SJCRH30 (cell line): ENCODE measurements around the gene TRRAP. TPM values are rescaled to one million over a fixed set of nuclear protein-coding genes. Genes with fewer than 3 reads are reported as not detected.

Source experiments
- DNase-seq, 2 experiments: peaks; one replicate each; pipeline ENCODE4 v3.0.0-alpha.2; 2015 to 2020
- H3K27ac ChIP-seq: fragments of 250-450 bp; sonication (Bioruptor Pico); 2 replicates; pipeline ENCODE4 v1.5.1; 2020; ENCODE audit warnings: mild to moderate bottlenecking, moderate library complexity
- H3K27me3 ChIP-seq: fragments of 250-450 bp; sonication (Bioruptor Pico); 2 replicates; pipeline ENCODE4 v1.5.1; 2020; ENCODE audit warnings: mild to moderate bottlenecking, moderate library complexity
- H3K36me3 ChIP-seq: fragments of 250-450 bp; sonication (Bioruptor Pico); 2 replicates; pipeline ENCODE4 v1.5.1; 2020; ENCODE audit warnings: mild to moderate bottlenecking, moderate library complexity
- H3K4me1 ChIP-seq: fragments of 250-450 bp; sonication (Bioruptor Pico); 2 replicates; pipeline ENCODE4 v1.5.1; 2020; ENCODE audit warnings: mild to moderate bottlenecking, moderate library complexity
- H3K4me3 ChIP-seq: fragments of 250-450 bp; sonication (Bioruptor Pico); 2 replicates; pipeline ENCODE4 v1.5.1; 2020; ENCODE audit warnings: mild to moderate bottlenecking, moderate library complexity
- H3K9me3 ChIP-seq: fragments of 250-450 bp; sonication (Bioruptor Pico); replicated peaks from 2 replicates; pipeline ENCODE4 v1.5.1; 2020; ENCODE audit warnings: mild to moderate bottlenecking, moderate library complexity
- total RNA-seq: library from RNA; depleted of rRNA; stranded (reverse); fragments of >200 nt; shearing (Covaris generic); gene quantifications from 2 replicates; pipeline ENCODE4 v1.2.3, GENCODE V29; 2014

The TRRAP gene
- total RNA-seq, 1 experiment from 2014 or later, result 28.7 TPM

DNA sequence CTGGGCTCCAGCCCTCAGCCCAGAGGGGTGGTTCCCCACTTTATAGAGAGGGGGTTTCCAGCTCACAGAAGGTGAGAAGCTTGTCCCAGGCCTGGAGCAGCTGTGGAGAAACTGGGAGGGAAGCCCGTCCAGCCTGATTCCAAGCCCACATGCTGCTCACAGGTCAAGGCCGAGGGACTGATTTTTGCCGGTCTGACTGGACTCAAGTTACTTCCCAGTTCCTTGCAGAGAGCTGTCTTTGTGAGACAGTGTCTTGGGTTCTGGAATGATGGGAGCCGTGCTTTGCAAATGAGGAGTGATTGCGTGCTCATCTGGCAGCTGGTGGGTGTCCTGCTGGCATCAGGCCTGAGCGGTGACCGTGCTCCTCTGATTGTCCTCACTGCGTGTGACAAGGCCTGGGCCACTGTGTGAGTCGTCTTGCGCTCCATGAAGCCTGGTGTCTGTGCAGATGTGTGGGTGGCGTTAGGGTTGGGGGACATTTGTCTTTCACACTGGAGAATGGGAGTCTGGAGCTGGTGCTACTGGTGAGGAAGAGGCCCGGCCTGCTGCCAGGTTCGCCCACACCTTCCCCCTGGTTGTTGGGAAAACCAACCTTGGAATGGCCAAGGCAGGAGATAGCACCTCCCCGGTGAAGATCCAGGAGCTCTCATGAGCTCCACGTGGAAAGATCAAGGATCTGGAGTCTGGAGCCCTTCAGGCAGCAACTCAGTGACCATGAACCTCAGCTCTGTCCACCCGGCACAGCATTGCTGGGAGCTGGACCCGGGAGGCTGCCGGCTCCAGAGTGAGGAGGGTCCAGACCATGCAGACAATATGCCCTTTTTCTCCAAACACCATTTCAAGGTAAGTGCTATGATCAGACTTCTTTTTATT, 136.0 kb downstream of the TRRAP start:
- Histone ChIP-seq H3K36me3 (peaks cover 61% of the 10 kb centered on the region), H3K27ac (no peak overlapping the region), H3K4me3 (no peak overlapping the region), H3K4me1 (no peaks in the 10 kb centered on the region), H3K27me3 (no peaks in the 10 kb centered on the region), H3K9me3 (no peaks in the 10 kb centered on the region)
- no peak for DNase-seq

DNA sequence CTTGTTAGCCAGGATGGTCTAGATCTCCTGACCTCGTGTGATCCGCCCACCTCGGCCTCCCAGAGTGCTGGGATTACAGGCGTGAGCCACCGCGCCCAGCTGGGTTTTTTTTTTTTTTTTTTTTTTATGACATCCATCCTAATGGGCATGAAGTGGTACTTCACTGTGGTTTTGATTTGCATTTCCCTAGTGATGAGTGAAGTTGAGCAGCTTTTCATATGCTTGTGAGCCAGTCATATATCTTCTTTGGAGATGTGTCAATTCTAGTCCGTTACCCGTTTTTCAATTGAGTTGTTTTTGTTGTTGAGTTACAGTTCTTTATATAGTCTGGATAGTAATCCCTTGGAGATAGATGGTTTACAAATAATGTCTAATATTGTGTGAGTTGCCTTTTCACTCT, 137.9 kb downstream of the TRRAP start:
- Histone ChIP-seq H3K36me3 (peaks cover 55% of the 10 kb centered on the region), H3K27ac (no peak overlapping the region), H3K27me3 (no peaks in the 10 kb centered on the region), H3K4me3 (no peak overlapping the region), H3K9me3 (no peaks in the 10 kb centered on the region), H3K4me1 (no peaks in the 10 kb centered on the region)
- no peak for DNase-seq

DNA sequence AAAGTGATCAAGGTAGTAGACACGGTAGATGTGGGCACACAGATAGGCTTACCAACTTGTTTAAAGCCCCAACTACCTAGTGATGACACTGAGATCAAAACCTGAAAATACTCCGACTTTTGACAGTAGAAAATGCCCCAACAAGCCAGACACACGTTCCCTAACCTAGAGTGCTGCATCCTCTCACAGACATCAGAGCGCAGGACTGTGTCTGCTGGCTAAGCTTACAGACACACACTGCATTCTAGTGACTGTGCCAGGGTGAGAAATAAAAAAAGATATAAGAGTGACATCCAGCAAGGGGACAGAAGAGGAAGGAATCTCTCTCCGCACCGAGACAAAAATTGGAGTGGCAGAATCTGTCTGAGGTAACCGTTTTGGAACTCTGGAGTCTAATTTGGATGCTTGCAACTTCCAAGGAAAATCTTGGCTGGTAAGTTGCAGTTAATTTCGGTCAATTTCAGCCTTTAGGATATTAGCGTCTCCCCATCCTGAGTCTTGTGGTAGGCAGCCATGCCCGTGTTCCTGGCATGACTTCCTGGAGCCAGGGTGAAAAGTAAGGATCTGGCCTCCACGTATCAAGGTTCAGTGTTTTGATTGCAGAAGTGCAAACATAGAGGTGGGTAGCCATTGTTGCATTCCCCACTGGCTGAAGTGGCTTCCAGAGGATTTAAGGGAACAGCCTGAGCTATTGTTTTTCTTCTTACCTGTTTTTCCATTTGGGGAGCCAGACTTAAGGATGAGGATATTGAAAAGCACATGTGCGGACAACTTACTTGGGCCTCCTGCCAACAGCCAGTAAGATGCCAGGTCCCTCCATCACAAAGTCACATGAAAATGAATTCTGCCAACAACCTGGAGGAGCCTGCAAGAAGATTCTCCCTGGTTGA, 141.4 kb downstream of the TRRAP start:
- Histone ChIP-seq H3K27ac (no peak overlapping the region), H3K4me1 (no peaks in the 10 kb centered on the region), H3K9me3 (no peaks in the 10 kb centered on the region), H3K27me3 (no peaks in the 10 kb centered on the region), H3K36me3 (peaks cover 32% of the 10 kb centered on the region), H3K4me3 (no peak overlapping the region)
- no peak for DNase-seq

DNA sequence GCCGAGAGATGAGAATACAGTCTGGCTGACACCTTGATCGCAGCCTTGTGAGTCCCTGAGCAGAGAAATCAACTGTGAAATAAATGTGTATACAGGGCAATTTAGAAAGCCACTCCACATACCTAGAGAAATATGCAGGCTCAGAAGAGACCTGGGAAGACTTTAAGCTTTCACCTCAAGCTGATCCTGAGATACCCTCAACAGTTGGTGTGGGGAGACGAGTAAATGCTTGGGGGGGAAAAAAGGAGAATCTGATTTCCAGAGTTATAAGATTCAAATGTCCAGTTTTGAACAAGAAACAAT, 142.0 kb downstream of the TRRAP start:
- no peak overlapping the region for H3K27ac ChIP-seq
- H3K27me3 ChIP-seq, result no peaks in the 10 kb centered on the region
- H3K4me1 ChIP-seq, result no peaks in the 10 kb centered on the region
- no peak overlapping the region for H3K4me3 ChIP-seq
- no peak for DNase-seq
- H3K9me3 ChIP-seq, result no peaks in the 10 kb centered on the region
- H3K36me3 ChIP-seq, result peaks cover 27% of the 10 kb centered on the region

DNA sequence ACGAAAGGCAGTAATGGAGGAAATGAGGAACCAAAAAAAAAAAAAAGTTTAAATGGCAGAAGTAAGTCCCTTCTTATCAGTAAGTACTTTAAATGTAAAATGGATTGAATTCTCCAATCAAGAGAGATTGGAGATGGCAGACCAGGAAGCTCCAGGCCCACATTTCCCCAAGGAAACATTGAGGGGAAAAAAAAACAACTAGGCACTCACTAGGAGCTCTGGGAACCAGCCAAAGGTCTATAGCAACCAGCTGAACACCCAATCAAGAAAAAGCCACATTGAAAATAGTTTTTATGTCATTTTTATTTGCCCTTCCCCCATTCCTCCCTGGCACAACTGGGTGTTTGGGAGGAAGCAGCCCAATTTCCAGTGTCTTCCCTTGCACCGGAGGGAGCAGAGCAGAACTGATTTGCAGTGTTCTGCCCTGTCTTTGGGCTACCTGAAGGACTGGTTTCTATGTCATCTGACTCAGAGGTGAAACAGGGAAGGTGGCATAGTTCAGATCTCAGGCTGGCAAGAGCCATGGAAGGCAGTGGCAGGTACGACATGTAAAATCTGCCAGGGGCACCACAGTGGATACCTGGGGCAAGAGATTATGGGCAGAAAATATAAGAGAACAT, 143.7 kb downstream of the TRRAP start:
- no peaks in the 10 kb centered on the region for H3K9me3 ChIP-seq
- no peaks in the 10 kb centered on the region for H3K27me3 ChIP-seq
- peaks cover 26% of the 10 kb centered on the region; the same call in 1 of the 2 replicates for H3K36me3 ChIP-seq
- H3K27ac ChIP-seq, result no peak overlapping the region
- no peak overlapping the region for H3K4me3 ChIP-seq
- no peaks in the 10 kb centered on the region for H3K4me1 ChIP-seq
- DNase-seq, result no peak

DNA sequence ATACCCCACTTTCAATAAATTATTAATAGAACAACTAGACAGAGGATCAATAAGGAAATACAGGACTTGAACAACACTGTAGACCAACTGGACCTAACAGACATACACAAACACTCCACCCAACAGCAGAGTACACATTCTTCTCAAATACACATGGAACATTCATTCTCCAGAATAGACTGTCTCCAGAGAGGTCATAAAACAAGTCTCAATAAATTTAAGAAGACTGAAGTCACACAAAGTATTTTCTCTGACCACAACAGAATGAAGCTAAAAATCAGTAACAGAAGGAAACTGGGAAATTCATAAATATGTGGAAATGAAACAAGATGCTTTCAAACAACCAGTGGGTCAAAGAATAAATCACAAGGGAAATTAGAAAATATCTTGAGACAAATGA, 145.7 kb downstream of the TRRAP start:
- Histone ChIP-seq H3K36me3 (peaks cover 32% of the 10 kb centered on the region; the same call in 1 of the 2 replicates), H3K27me3 (no peaks in the 10 kb centered on the region), H3K27ac (no peak overlapping the region), H3K9me3 (no peaks in the 10 kb centered on the region), H3K4me3 (no peak overlapping the region), H3K4me1 (no peaks in the 10 kb centered on the region)
- no peak for DNase-seq

DNA sequence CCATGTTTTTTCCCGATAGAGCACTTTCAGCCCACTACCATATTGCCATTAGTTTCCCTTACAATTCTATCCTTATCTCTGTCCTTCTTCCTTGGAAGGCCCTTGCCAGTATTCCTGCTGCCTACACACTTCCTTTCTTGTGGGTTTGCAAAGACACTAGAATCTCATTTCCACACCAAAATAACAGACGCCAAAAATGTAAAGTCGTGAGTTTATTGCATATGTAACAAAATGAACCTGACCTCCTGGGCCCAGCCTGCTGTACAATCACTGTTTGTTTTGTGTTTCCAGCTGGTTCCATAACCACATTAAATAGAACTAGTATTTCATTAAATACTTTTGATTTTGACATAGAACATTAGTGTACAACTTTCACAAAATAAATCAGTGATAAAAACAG, 148.9 kb downstream of the TRRAP start:
- Histone ChIP-seq H3K27ac (no peak overlapping the region), H3K27me3 (no peaks in the 10 kb centered on the region), H3K9me3 (no peaks in the 10 kb centered on the region), H3K4me3 (no peak overlapping the region), H3K36me3 (peaks cover 49% of the 10 kb centered on the region), H3K4me1 (no peaks in the 10 kb centered on the region)
- no peak for DNase-seq

DNA sequence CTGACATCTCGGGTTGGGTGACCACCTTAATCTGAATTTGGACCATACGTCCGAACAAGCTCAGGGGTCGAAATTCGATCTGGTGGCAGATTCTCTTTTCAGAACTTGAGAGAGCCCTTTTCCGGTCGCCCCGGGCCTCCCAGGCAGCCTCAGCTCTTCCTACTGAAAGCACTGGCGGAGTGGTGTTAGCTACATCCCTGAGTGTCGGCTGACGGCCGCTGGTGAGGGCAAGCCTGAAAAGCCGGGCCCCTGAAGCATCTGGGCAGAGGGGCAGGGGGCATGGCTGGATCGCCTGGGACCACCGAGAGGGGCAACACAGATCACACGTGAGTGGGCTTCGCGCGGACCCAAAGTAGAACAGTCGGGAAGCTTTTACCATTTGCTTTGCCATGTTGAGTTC, 149.5 kb downstream of the TRRAP start:
- H3K4me3 ChIP-seq, result no peak overlapping the region
- no peak overlapping the region for H3K27ac ChIP-seq
- H3K27me3 ChIP-seq, result no peaks in the 10 kb centered on the region
- no peaks in the 10 kb centered on the region for H3K9me3 ChIP-seq
- DNase-seq, result no peak
- H3K4me1 ChIP-seq, result no peaks in the 10 kb centered on the region
- peaks cover 54% of the 10 kb centered on the region for H3K36me3 ChIP-seq

DNA sequence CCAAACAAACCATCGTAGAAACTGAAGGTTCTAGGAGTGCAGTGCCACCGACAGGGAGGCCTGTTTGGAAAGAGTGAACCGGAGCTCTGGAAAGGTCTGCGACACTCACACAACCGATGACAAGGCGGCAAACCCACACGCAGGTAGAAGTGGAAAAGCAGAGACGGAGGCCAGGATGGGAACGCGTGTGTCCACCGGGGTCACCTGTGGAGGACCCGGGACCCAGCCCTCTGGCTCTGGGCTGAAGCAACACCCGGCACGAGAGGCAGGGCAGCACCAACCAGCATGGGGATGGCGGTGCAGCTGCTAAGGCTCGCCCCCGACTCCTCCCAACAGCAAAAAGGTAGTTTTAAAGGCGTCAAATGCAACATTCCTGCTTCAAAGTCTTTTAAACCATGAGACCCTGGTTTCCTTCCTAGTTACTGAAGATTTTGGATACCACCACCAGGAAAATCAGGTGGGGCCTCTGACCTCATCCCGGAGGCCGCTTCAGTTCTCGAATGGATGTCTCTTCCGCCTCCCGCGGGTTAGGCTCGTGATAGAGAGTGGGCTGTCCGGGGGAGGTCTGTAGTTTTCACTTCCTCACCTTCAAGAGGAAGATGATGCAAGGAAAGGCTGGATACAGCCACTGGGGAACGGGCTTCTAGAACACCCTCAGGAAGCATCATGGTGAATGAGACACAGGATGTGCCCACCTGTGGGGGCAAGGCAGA, 150.1 kb downstream of the TRRAP start:
- Histone ChIP-seq H3K9me3 (no peaks in the 10 kb centered on the region), H3K27ac (no peak overlapping the region), H3K4me1 (no peaks in the 10 kb centered on the region), H3K36me3 (peaks cover 59% of the 10 kb centered on the region), H3K4me3 (no peak overlapping the region), H3K27me3 (no peaks in the 10 kb centered on the region)
- no peak for DNase-seq

DNA sequence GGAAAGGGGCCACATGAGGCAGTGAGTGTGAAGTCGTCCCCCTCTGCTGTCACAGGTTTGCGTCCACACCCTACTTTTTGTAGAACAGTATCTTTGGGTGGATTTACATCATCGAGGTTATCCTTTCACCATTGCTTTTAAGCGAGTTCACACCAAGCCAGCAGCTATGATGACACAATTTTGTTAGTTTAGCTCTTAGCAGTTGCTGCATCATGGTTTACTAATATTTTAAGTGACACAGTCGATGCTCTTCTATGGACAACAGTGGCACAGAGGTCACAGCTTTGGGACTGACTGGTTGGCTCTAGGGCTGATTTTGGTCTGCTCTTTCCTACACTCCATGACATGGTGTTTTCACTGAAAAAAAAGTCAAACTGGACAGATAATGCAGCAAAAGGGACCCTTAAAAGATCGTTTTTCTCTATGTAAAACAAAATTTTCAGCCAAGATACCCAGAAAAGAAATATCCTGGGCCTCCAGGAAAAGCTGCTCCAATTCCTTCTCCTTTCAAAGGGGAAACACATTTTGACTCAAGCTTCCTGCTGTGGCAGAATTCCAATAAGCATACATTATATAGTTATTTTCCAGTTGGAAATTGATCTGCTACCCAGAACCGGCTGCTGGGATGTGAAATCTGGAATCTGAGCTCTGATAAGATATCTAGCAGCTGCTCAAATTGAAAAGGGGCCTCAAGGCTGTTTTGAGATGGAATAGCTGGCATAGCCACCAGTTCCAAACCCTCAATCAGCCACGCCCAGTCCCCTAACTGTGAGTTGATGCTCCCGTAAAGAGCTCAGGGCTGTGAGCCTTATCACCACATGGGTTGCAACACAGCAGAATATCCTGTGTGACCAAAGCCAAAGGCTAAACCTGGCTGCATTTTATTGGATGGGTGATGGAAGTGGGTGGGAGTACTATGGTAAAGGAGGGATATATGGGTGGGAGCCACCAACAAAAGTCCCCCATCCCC, 151.4 kb downstream of the TRRAP start:
- Histone ChIP-seq H3K9me3 (no peaks in the 10 kb centered on the region), H3K4me1 (no peaks in the 10 kb centered on the region), H3K4me3 (no peak overlapping the region), H3K27ac (no peak overlapping the region), H3K27me3 (no peaks in the 10 kb centered on the region), H3K36me3 (peaks cover 72% of the 10 kb centered on the region)
- DNase-seq, result no peak

DNA sequence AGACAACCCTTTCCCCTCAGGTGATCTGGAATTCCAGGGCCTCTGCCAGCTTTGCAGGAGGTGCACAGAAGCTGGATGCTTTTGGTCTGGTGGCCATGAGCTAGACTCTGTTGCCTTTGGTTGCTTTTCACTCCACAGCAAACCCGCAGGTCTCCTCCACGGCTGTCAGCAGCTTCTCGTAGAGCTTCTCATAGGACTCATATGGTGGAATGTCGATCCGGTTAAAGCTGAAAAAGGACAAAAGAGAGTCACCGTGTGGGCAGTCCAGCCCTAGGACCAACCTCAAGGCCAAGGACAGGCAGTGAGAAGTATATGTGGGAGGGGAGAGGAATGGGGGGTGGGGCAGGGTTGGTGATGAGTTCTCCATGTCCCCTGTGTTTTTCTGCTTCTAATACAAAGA, 152.1 kb downstream of the TRRAP start:
- H3K27ac ChIP-seq, result no peak overlapping the region
- DNase-seq, result no peak
- H3K4me3 ChIP-seq, result no peak overlapping the region
- no peaks in the 10 kb centered on the region for H3K9me3 ChIP-seq
- H3K36me3 ChIP-seq, result peaks cover 72% of the 10 kb centered on the region
- no peaks in the 10 kb centered on the region for H3K4me1 ChIP-seq
- H3K27me3 ChIP-seq, result no peaks in the 10 kb centered on the region

DNA sequence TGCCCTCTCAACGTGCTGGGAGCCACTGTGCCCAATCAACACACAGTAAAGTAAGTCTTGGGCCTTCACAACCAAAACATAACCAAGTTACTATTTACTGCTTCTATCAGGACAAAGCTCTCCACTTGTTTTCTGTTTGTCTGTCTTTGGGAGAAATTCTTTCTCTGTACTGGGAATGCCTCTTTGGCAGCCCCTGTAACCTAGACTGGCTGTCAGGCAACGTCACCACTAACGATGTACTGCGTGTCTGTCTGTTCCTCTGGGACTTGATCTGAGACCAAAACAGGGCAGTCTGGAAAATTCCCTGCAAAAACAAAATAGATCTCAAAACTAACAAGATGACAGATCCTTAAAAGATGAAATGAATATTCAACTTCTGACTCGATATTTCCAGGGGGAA, 152.6 kb downstream of the TRRAP start:
- DNase-seq, result no peak
- Histone ChIP-seq H3K4me1 (no peaks in the 10 kb centered on the region), H3K4me3 (no peak overlapping the region), H3K27me3 (no peaks in the 10 kb centered on the region), H3K27ac (no peak overlapping the region), H3K36me3 (peaks cover 73% of the 10 kb centered on the region), H3K9me3 (no peaks in the 10 kb centered on the region)

DNA sequence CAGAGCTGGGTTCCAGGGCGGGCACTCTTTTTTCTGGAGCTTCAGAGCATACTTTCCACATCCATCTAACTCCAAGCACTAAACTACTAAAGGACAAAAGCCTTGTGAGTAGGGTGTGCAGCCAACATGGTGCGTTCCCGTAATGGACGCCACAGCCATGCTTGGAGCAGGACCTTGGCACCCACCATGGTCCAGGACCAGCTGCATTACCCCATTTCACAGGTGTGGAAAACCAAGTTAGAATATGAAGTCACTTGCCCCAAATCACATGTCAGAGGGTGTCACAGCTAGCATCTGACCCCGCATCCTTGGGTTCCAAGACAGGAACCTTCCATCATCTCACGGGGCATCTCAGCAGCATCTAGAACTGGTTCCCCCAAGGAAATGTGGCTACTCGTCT, 153.2 kb downstream of the TRRAP start:
- Histone ChIP-seq H3K36me3 (peaks cover 76% of the 10 kb centered on the region), H3K4me3 (no peak overlapping the region), H3K27me3 (no peaks in the 10 kb centered on the region), H3K27ac (no peak overlapping the region), H3K4me1 (no peaks in the 10 kb centered on the region), H3K9me3 (no peaks in the 10 kb centered on the region)
- no peak for DNase-seq

DNA sequence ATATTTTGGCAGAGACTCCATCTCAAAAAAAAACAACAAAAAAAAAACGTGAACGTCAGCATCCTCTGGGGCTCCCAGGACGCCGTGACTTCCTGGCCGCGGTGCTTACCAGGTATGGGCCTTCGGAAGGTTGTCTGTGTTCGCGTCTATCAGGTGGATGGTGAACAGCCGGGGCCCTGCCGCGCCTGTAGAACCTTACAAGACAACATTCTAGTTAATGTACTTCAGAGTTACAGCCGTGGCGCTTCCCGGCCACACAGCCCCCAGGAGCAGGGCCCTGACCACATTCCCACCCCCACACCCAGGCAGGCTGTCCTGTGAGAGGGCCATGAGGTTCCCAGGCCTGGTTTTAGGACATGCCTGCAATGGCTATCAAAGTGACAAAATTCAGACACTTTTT, 154.6 kb downstream of the TRRAP start:
- no peaks in the 10 kb centered on the region for H3K9me3 ChIP-seq
- no peak for DNase-seq
- H3K4me3 ChIP-seq, result no peak overlapping the region
- H3K4me1 ChIP-seq, result no peaks in the 10 kb centered on the region
- no peak overlapping the region for H3K27ac ChIP-seq
- peaks cover 87% of the 10 kb centered on the region for H3K36me3 ChIP-seq
- H3K27me3 ChIP-seq, result no peaks in the 10 kb centered on the region
